ENCODE measurements around the gene RMRP. TPM values are rescaled to one million over a fixed set of nuclear protein-coding genes. Genes with fewer than 3 reads are reported as not detected.
A peak's percentile ranks its signal among the peaks of the same experiment; 100 is the strongest.

RMRP gene
- polyA plus RNA-seq, 1 donor (not counting 4 experiments of a cell fraction or from before 2014, with no cell fraction given), result 21.6 TPM

DNA sequence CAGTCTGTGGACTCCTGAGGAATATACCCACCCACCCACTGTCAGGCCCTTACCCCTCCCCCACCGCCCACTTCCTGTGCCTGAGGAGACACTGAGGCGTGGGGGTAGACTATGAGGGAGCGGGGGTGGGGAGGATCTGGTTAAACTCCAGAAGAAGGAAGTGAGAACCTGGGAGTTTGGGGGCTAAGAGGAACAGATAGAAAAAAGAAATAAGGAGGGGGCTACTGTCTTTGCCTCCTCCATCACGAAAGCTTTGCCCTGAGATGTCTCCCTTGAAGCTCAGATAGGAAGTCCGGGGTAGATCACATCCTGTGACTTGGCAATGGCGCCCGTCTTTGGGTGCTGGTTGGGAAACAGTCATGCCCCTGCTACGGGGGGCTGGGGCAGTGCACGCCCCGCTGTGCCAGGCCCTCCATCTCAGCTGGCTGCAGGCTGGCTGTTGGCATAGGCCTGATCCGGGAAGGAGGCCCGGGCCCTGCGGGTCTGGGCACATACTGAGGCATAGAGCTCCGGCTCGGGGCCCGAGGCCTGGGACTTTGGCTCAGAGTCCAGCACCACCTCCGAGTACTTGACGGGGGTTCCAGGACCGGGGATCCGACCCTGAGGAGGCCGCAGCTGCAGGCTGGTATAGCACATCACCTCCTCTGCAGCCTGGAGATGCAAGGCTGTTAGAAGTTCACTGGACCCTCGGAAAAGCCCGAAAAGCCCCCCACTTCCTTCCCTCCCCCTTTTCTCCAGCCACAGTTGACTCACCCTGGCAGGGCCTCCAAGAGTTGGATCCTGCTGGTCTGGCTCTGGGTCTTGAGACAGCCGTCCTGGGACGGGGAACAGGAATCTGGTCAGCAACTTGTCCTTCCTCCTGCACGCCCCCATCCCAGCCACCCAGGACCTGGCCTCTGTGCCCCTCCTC lies 8.1 kb downstream of the RMRP start:
- H2AFZ ChIP-seq (ENCODE audit: control insufficient read depth, low read length), result peak overlapping the region; percentile 42

DNA sequence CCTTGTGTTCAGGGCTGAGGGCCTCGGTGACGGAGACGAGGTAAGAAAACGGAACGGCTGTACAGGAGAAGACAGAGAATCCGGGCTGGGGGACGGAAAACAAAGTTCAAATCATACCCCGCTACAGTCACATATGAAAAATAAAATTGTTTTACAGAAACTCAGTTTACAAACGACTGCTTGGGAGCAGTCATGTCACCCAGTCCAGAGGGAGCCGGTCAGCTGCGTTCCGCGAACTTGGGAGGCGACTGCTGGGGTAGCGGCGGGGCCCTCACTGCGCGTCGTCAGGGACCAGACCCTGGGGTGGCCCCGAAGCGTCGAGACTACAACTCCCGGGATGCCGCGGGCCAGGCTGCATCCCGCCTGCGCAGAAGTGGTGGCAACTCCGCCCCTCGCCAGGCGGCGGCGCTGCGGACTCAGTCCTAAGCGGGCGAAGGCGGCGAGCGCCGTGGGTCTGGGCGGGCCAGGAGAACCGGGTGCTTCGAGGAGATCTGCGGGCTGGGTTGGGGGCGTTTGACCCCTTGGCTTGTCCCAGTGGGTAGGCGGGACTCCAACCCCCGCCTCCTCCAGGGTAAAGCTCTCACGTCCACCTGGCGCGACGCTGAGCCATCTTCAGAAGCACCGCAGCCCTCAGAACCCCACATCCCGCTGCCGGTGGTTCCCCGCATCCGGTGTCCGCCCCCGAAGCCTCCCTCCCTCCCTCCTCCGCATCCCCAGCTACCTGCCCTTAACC lies 11.1 kb downstream of the RMRP start:
- Histone ChIP-seq H3K27me3 (ENCODE audit: control insufficient read depth, extremely low read depth, insufficient read depth, low read length) (no peaks in the 10 kb centered on the region), H3K9ac (ENCODE audit: control insufficient read depth, extremely low read depth, insufficient read depth, low read length) (peak overlapping the region; percentile 88), H3K79me2 (ENCODE audit: control insufficient read depth, insufficient read depth, low read length) (no peaks in the 10 kb centered on the region), H3K9me1 (ENCODE audit: control insufficient read depth, extremely low read depth, insufficient read depth, low read length) (no peaks in the 10 kb centered on the region), H3K4me2 (ENCODE audit: control insufficient read depth, extremely low read depth, insufficient read depth, low read depth, low read length) (peak overlapping the region; percentile 96), H4K20me1 (ENCODE audit: control insufficient read depth, extremely low read depth, insufficient read depth, low read length) (no peaks in the 10 kb centered on the region), H3K36me3 (ENCODE audit: control insufficient read depth in 2 of 2, extremely low read depth in 1 of 2, insufficient read depth in 2 of 2, low read length in 2 of 2) (no peaks in the 10 kb centered on the region), H3K9me3 (ENCODE audit: control insufficient read depth, low read depth, low read length) (no peaks in the 10 kb centered on the region), H3K27ac (ENCODE audit: control insufficient read depth, insufficient read depth, low read length) (peak overlapping the region; percentile 82), H3K4me1 (ENCODE audit: control insufficient read depth, extremely low read depth, insufficient read depth, low read length) (peaks cover 21% of the 10 kb centered on the region), H2AFZ (ENCODE audit: control insufficient read depth, low read length) (peak overlapping the region; percentile 94), H3K4me3 (ENCODE audit: control insufficient read depth in 2 of 3, extremely low read depth in 1 of 3, insufficient read depth in 2 of 3, low read depth in 1 of 3, low read length in 3 of 3) (peak overlapping the region; percentile 54 to 87 (median 78))
- TF ChIP-seq, protein P1, sequence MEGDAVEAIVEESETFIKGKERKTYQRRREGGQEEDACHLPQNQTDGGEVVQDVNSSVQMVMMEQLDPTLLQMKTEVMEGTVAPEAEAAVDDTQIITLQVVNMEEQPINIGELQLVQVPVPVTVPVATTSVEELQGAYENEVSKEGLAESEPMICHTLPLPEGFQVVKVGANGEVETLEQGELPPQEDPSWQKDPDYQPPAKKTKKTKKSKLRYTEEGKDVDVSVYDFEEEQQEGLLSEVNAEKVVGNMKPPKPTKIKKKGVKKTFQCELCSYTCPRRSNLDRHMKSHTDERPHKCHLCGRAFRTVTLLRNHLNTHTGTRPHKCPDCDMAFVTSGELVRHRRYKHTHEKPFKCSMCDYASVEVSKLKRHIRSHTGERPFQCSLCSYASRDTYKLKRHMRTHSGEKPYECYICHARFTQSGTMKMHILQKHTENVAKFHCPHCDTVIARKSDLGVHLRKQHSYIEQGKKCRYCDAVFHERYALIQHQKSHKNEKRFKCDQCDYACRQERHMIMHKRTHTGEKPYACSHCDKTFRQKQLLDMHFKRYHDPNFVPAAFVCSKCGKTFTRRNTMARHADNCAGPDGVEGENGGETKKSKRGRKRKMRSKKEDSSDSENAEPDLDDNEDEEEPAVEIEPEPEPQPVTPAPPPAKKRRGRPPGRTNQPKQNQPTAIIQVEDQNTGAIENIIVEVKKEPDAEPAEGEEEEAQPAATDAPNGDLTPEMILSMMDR (optimal IDR thresholded peaks at IDR 0.05 in 1 of 3, IDR thresholded peaks at IDR 0.05 in 1 of 3, conservative IDR thresholded peaks at IDR 0.05 in 1 of 3; ENCODE audit: extremely low read depth in 1 of 3, insufficient read depth in 2 of 3, low read length in 3 of 3), result peak; percentile 77 to 98 (median 97)
- no peak for TF ChIP-seq EZH2 (IDR thresholded peaks at IDR 0.05; ENCODE audit: low read length)
- DNase-seq (ENCODE audit: low read depth, low spot score), result no peak
- dilution Hi-C loops (cut with MboI; ENCODE audit: extremely low pct_ligation_motif_present, low sequenced_read_pairs), result no loop called here
- FAIRE-seq, result peak; percentile 13

More for the DNA sequence above, 8.1 kb downstream of the RMRP start:
- Histone ChIP-seq H3K9me3 (ENCODE audit: control insufficient read depth, low read depth, low read length) (no peaks in the 10 kb centered on the region), H4K20me1 (ENCODE audit: control insufficient read depth, extremely low read depth, insufficient read depth, low read length) (no peaks in the 10 kb centered on the region), H3K79me2 (ENCODE audit: control insufficient read depth, insufficient read depth, low read length) (no peaks in the 10 kb centered on the region), H3K9ac (ENCODE audit: control insufficient read depth, extremely low read depth, insufficient read depth, low read length) (no peak overlapping the region), H3K36me3 (ENCODE audit: control insufficient read depth in 2 of 2, extremely low read depth in 1 of 2, insufficient read depth in 2 of 2, low read length in 2 of 2) (no peaks in the 10 kb centered on the region), H3K27ac (ENCODE audit: control insufficient read depth, insufficient read depth, low read length) (no peak overlapping the region), H3K4me2 (ENCODE audit: control insufficient read depth, extremely low read depth, insufficient read depth, low read depth, low read length) (no peak overlapping the region), H3K27me3 (ENCODE audit: control insufficient read depth, extremely low read depth, insufficient read depth, low read length) (no peaks in the 10 kb centered on the region), H3K9me1 (ENCODE audit: control insufficient read depth, extremely low read depth, insufficient read depth, low read length) (no peaks in the 10 kb centered on the region), H3K4me3 (ENCODE audit: control insufficient read depth in 2 of 3, extremely low read depth in 1 of 3, insufficient read depth in 2 of 3, low read depth in 1 of 3, low read length in 3 of 3) (no peak overlapping the region), H3K4me1 (ENCODE audit: control insufficient read depth, extremely low read depth, insufficient read depth, low read length) (peaks cover 21% of the 10 kb centered on the region)
- FAIRE-seq (no peak), DNase-seq (ENCODE audit: low read depth, low spot score) (no peak)
- no peak for TF ChIP-seq EZH2 (IDR thresholded peaks at IDR 0.05; ENCODE audit: low read length)
- TF ChIP-seq, protein P1 (optimal IDR thresholded peaks at IDR 0.05 in 1 of 3, IDR thresholded peaks at IDR 0.05 in 1 of 3, conservative IDR thresholded peaks at IDR 0.05 in 1 of 3; ENCODE audit: extremely low read depth in 1 of 3, insufficient read depth in 2 of 3, low read length in 3 of 3), result no peak
- dilution Hi-C loops (cut with MboI; ENCODE audit: extremely low pct_ligation_motif_present, low sequenced_read_pairs), result no loop called here

All from keratinocyte (primary cell).